HCT116 (cell line): Measurements from ENCODE around the gene ATG2B.

ENCODE experiments used
- CBX3 ChIP-seq: IDR thresholded peaks from 2 replicates; pipeline ENCODE4 v1.6.1; 2012; ENCODE audit warnings: low read depth
- CTCF ChIP-seq, 3 experiments: fragments of 200-600 bp in 1 of 3; sonication (generic) in 1 of 3; IDR thresholded peaks in 2 of 3; conservative IDR thresholded peaks in 1 of 3; 2 replicates each; pipeline ENCODE4 v1.5.1; 2012 to 2017; ENCODE audit warnings: low read depth in 2 of 3, low read length in 2 of 3, antibody characterized with exemption in 1 of 3, borderline replicate concordance in 1 of 3, control low read depth in 1 of 3, mild to moderate bottlenecking in 1 of 3, mixed read lengths in 1 of 3, mixed run types in 1 of 3, moderate library complexity in 1 of 3; ENCODE audit not compliant: insufficient read depth in 1 of 3
- ELF1 ChIP-seq: IDR thresholded peaks from 2 replicates; pipeline ENCODE4 v1.6.1; 2012; ENCODE audit warnings: low read depth, borderline replicate concordance
- EZH2 ChIP-seq: fragments of 200-600 bp; sonication (generic); IDR thresholded peaks from 2 replicates; pipeline ENCODE4 v1.6.1; 2017; ENCODE audit warnings: antibody characterized with exemption, mixed run types
- POLR2A ChIP-seq: IDR thresholded peaks from 2 replicates; pipeline ENCODE4 v1.7.0; 2011; ENCODE audit warnings: borderline replicate concordance; ENCODE audit not compliant: insufficient read depth, insufficient read length; ENCODE audit errors: extremely low read depth
- POLR2AphosphoS5 ChIP-seq: IDR thresholded peaks from 2 replicates; pipeline ENCODE4 v1.6.1; 2011; ENCODE audit warnings: mild to moderate bottlenecking, low read depth, low read length, moderate library complexity
- SIN3A ChIP-seq: IDR thresholded peaks from 2 replicates; pipeline ENCODE4 v1.6.1; 2012; ENCODE audit warnings: low read depth
- SRF ChIP-seq: IDR thresholded peaks from 2 replicates; pipeline ENCODE4 v1.6.1; 2012; ENCODE audit warnings: low read depth
- YY1 ChIP-seq: IDR thresholded peaks from 2 replicates; pipeline ENCODE4 v1.6.1; 2011; ENCODE audit warnings: low read length, low read depth, moderate library complexity, mild to moderate bottlenecking; ENCODE audit not compliant: insufficient replicate concordance; ENCODE audit errors: extremely low read depth
- ZFX ChIP-seq: fragments of 450-650 bp; IDR thresholded peaks from 2 replicates; pipeline ENCODE4 v1.6.1; 2017

- TF ChIP-seq YY1, result no peak
- no peak for TF ChIP-seq SRF
- TF ChIP-seq CTCF (IDR thresholded peaks at IDR 0.05 in 2 of 3, conservative IDR thresholded peaks at IDR 0.05 in 1 of 3; ENCODE audit: borderline replicate concordance in 1 of 3, insufficient read depth in 1 of 3, low read depth in 2 of 3, low read length in 2 of 3), result no peak
- no peak for TF ChIP-seq SIN3A
- TF ChIP-seq POLR2A, result no peak
- TF ChIP-seq EZH2, result no peak
- no peak for TF ChIP-seq POLR2AphosphoS5
- no peak for TF ChIP-seq ZFX
- no peak for TF ChIP-seq CBX3
- no peak for TF ChIP-seq ELF1
These were observed 35.3 kb upstream of the ATG2B start for GRCh38 chr14:96398432-96398831.
